ENCODE results near the gene LRTM2. TPM values are rescaled to one million over a fixed set of nuclear protein-coding genes. Genes with fewer than 3 reads are reported as not detected.

The LRTM2 gene
- not detected for total RNA-seq

DNA sequence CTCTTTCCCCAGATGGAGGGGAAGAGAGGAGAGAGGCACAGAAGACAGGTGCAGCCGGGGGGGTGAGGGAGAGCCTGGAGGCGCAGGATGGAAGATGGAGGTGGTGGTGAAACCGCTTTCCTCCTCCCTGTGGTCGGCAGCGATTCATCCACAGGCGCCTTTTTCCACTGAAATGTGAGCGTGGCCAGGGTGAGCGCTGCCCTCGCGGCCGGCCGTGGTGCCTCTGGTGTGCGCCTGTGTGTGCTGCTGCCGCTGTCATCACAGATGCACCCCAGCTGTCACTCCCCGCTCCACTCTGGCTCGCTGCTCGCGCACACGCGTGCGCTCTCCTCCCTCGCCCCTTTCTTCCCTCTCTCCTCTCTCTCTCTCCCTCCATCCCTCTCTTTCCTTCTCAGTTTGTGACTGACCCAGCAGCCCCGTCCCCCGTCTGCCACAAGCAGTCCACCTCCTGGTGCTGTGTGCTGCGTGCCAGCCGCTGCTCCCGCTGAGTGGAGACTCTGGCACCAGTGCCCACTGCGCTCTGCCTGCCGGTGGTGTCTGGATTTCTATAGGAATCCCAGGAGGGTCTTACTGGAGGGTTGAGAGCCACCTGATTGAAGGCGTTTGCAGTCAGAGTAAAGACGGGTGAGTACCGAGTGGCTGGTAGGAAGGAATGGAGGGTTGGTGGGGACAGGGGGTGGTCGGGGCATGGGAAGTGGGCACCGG lies at the start of gene LRTM2:
Gene LRTM2, plus strand, starts transcription at position 375 of the 705 bp plus-strand sequence. CDS start 7,584 bp downstream, outside the sequence.
- Histone ChIP-seq H3K4me3 (replicated peaks in 1 of 3) (no peak within 1 kb of the TSS), H3K9me3 (no peaks in the 10 kb centered on the region), H3K27ac (no peak within 1 kb of the TSS), H3K4me1 (no peaks in the 10 kb centered on the region), H3K27me3 (no peaks in the 10 kb centered on the region), H3K36me3 (no peaks in the 10 kb centered on the region)
- 12 to 15% methylated on average over 33 to 34 of the region's 34 CpGs for WGBS, 2 donors
- TF ChIP-seq, protein P1, sequence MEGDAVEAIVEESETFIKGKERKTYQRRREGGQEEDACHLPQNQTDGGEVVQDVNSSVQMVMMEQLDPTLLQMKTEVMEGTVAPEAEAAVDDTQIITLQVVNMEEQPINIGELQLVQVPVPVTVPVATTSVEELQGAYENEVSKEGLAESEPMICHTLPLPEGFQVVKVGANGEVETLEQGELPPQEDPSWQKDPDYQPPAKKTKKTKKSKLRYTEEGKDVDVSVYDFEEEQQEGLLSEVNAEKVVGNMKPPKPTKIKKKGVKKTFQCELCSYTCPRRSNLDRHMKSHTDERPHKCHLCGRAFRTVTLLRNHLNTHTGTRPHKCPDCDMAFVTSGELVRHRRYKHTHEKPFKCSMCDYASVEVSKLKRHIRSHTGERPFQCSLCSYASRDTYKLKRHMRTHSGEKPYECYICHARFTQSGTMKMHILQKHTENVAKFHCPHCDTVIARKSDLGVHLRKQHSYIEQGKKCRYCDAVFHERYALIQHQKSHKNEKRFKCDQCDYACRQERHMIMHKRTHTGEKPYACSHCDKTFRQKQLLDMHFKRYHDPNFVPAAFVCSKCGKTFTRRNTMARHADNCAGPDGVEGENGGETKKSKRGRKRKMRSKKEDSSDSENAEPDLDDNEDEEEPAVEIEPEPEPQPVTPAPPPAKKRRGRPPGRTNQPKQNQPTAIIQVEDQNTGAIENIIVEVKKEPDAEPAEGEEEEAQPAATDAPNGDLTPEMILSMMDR (IDR thresholded peaks at IDR 0.05): no peak
- no peak for DNase-seq
- intact Hi-C loops (cut with DNase I): no loop called here

DNA sequence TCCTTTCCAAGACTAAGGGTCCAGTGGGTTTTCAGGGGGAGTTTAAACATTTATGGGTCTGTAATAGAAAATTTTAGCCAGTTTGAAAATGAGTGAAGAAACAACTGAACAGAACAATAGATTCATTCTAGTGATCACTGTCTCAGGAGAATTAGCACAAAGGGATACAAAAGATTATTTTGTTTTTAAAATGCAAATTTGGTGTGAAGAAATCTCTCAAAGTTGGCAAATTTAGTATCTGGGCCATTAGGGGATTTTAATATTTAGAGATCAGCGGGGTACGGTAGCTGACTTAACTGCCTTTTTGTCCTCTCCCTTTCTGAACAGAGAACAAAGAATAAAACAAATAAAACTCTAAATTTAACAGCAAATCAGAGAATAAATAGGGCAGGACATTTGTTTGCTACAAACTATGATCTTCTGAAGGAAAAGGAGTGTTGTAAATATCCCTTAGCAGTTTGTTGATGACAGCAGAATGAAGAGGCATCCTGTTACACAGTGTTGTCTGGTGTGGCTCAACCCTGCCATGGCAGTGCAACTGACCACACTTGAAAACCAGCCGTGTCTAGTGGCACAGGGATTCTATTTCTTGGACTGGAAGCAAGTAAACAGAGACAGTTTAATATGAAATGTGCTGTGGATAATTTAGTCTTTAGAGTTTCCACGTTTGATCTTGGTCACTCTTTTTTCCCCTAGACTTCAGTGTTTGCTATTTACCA lies 46.3 kb upstream of the LRTM2 start:
- intact Hi-C loops (cut with DNase I): no loop called here
- no peak overlapping the region for H3K27ac ChIP-seq
- WGBS, 2 donors: 71 to 86% methylated on average over 4 of the region's 4 CpGs

DNA sequence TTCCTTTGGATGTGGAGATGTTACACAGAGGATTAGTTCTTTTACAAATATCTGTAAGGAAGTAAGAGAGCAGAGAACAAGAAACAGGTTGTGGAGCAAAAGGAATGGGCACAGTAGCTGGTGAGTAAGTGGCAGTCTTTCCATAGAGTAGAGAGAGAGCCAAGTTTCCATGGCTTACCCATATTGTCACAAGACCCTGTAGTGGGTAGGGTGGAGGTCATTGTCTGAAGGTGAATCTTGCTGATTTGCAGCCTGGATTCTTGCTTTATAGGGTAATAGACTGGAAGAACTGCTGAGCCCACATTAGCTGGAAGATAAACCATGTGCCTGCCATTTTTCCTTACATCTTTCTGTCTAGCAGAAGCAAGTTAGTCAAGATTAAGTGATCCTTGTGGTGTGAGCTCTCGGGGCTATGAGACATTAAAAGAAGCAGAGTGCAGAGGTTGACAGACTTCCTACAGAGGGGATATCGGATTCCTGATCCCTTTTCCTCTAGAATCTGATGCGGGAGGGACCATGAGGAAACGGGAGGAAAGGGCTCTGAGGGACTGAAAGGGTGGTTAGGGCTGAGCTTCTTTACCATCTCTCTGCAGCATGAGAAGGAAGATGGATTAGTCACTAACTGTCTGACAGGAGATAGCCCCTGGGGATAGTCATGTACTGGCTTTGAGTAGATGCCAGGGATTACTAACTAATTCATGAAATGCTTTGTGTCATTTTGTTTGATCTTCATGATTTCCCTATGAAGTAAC lies 44.0 kb upstream of the LRTM2 start:
- DNase-seq: no peak
- H3K4me1 ChIP-seq: peaks cover 21 to 28% of the 10 kb centered on the region in 2 donors
- TF ChIP-seq POLR2A (IDR thresholded peaks at IDR 0.05): no peak
- no peaks in the 10 kb centered on the region for H3K9me3 ChIP-seq
- 84 to 87% methylated on average over 4 of the region's 4 CpGs for WGBS, 2 donors
- no peak overlapping the region for H3K4me3 ChIP-seq (replicated peaks in 1 of 3)
- H3K27ac ChIP-seq: no peak overlapping the region
- intact Hi-C loops (cut with DNase I): no loop called here
- H3K27me3 ChIP-seq: no peaks in the 10 kb centered on the region
- H3K36me3 ChIP-seq: no peaks in the 10 kb centered on the region

More for the DNA sequence above, 46.3 kb upstream of the LRTM2 start:
- H3K27me3 ChIP-seq: no peaks in the 10 kb centered on the region
- no peak overlapping the region for H3K4me3 ChIP-seq (replicated peaks in 1 of 3)
- H3K4me1 ChIP-seq: peaks cover 4 to 17% of the 10 kb centered on the region in 2 donors
- no peaks in the 10 kb centered on the region for H3K9me3 ChIP-seq
- no peak for DNase-seq
- H3K36me3 ChIP-seq: no peaks in the 10 kb centered on the region
- TF ChIP-seq, protein P1 (IDR thresholded peaks at IDR 0.05): no peak
- TF ChIP-seq POLR2A (IDR thresholded peaks at IDR 0.05): no peak

DNA sequence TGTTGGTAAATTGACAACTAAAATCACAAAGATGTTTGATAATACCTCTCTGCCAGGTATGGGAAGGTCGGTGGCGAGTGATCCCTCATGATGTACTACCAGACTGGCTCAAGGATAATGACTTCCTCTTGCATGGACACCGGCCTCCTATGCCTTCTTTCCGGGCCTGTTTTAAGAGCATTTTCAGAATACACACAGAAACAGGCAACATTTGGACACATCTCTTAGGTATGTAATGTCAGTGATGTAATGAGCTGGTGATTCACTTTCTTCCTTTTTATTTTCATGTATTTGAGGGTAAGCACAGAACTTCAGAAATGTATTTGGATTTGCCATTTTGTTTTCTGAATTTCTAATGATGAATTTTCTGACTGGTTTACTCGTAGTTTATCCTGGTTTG lies 42.6 kb upstream of the LRTM2 start:
- H3K27me3 ChIP-seq: no peaks in the 10 kb centered on the region
- H3K27ac ChIP-seq: no peak overlapping the region
- H3K36me3 ChIP-seq: no peaks in the 10 kb centered on the region
- no peak for DNase-seq
- WGBS, 2 donors: 93% methylated on average over 5 of the region's 5 CpGs
- peaks cover 34 to 35% of the 10 kb centered on the region in 2 donors for H3K4me1 ChIP-seq
- H3K9me3 ChIP-seq: no peaks in the 10 kb centered on the region
- TF ChIP-seq, protein P1 (IDR thresholded peaks at IDR 0.05): no peak
- intact Hi-C loops (cut with DNase I): no loop called here
- no peak overlapping the region for H3K4me3 ChIP-seq (replicated peaks in 1 of 3)

DNA sequence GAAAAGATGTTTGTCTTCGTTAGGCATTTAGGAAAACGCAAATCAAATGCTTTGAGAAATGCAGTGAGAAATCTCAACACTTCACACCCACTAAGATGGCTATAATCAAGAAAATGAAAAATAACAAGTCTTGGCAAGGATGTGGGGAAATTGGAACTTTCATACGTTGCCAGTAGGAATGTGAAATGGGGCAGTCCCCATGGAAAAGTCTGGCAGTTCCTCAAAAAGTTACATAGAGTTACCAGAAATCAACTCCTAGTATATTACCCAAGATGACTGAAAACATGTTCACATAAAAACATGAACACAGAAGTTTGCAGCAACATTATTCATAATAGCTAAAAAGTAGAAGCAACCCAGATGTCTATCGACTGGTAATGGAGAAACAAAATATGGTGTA lies 41.5 kb upstream of the LRTM2 start:
- Histone ChIP-seq H3K27me3 (no peaks in the 10 kb centered on the region), H3K4me1 (peaks cover 44 to 46% of the 10 kb centered on the region in 2 donors), H3K9me3 (no peaks in the 10 kb centered on the region), H3K4me3 (replicated peaks in 1 of 3) (no peak overlapping the region), H3K36me3 (no peaks in the 10 kb centered on the region), H3K27ac (peak overlapping the region in 2 of 3 donors; percentile 73 to 85)
- intact Hi-C loops (cut with DNase I): no loop called here
- no peak for DNase-seq
- no peak for TF ChIP-seq POLR2A (IDR thresholded peaks at IDR 0.05)
- TF ChIP-seq, protein P1 (IDR thresholded peaks at IDR 0.05): no peak
- WGBS, 2 donors: 82 to 84% methylated on average over 4 of the region's 4 CpGs
